SH-SY5Y (cell line): ENCODE data around the gene NEU4.

Experiments
- GATA2 ChIP-seq: IDR thresholded peaks from 2 replicates; pipeline ENCODE4 v1.6.1; 2011; ENCODE audit warnings: mild to moderate bottlenecking, low read depth, low read length
- GATA3 ChIP-seq: IDR thresholded peaks from 2 replicates; pipeline ENCODE4 v1.6.1; 2011; ENCODE audit warnings: low read depth, mild to moderate bottlenecking, low read length, moderate library complexity

Gene NEU4

DNA sequence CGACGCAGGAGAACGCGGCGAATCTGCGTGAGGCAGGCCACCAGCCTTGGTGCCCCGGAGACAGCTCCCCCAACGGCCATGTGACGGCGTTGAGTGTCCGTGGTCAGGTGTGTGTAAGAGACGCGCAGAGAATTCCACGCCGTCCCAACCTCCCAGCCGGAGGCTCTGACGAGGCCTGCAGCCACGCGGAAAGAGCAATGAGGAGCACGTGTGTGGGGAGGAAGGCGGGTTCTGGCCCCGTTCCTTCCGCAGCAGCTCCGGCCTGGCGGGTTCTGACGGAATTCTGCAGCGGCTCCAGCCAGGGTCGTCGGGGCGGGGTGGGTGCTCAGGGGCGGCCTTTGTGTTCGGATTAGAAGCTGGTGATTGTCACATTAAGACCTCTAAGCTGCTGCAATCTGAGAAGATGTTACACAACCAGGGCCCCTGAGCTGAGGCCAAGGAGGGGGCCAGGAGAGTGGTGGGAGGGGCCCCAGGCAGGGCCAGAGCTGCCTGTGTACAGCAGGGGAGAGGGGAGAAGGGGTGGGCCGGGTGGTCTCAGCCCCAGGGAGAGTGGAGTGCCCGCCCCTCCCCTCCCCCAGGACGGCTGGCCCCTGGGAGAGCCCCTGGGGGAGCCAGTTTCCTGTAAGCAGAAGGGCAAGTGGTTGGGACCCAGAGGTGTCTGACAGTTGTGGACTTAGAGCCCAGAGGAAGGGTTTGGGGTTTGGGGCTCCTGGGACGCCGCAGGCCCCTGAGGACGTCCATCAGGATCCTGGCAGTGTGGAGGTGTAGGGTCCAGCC, 37.5 kb upstream of the NEU4 start:
- TF ChIP-seq GATA2, result no peak
- TF ChIP-seq GATA3, result no peak

DNA sequence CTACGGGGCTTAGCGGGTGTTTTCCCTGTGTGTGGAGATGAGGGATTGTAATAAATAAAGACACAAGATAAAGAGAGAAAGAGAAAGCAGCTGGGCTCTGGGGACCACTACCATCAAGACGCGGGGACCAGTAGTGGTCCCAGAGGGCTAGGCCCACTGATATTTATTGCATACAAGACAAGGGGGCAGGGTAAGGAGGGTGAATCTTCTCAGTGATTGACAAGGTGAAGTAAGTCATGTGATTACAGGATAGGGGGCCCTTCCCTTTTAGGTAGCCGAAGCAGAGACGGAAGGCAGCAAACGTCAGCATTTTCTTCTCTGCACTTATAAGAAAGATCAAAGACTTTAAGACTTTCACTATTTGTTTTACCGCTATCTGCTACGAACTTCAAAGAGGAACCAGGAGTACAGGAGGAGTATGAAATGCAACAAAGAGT, 36.9 kb upstream of the NEU4 start:
- TF ChIP-seq GATA2, result no peak
- no peak for TF ChIP-seq GATA3

DNA sequence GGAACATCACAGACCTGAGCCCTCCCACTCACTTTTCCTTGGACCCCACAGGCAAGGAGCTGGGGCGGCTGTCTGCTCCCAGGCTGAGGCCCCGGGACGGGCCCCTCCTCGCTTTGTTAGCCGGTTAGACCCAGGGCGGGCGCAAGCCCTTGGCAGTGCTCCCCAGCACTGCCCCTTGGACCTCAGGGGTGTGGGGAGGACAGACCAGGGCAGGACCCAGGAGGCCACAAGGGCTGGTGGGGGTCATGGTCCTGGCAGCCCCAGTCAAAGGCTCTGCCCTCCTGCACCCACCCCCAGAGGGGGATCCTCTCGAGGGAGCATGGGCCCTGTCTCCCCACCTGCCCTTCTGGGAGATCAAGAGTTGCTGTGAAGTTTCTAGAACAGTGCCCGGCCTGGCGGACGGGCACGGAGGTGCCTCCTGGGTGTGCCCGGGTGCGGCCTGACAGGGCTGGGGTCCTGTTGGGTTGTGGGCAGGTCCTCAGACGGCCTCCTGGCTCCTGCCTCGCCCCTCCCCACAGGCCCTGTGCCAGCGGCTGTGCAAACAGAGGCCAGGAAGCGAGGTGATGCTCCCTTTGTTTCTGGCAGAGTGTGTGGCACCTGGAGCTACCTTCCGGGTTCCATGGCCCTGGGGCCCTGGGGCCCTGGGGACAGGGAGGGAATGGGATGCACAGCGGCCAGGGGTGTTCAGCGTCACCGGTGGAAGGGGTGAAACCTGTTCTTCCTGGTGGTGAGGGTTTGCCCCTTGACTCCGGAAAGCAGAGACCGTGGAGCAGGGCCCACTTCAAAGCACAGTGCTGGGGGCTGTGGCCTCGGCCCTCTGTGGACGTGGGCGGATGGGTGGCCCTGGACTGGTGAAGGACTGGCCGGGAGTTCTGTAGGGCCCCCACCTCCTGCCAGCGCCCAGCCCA, 35.2 kb upstream of the NEU4 start:
- no peak for TF ChIP-seq GATA2
- TF ChIP-seq GATA3, result no peak

DNA sequence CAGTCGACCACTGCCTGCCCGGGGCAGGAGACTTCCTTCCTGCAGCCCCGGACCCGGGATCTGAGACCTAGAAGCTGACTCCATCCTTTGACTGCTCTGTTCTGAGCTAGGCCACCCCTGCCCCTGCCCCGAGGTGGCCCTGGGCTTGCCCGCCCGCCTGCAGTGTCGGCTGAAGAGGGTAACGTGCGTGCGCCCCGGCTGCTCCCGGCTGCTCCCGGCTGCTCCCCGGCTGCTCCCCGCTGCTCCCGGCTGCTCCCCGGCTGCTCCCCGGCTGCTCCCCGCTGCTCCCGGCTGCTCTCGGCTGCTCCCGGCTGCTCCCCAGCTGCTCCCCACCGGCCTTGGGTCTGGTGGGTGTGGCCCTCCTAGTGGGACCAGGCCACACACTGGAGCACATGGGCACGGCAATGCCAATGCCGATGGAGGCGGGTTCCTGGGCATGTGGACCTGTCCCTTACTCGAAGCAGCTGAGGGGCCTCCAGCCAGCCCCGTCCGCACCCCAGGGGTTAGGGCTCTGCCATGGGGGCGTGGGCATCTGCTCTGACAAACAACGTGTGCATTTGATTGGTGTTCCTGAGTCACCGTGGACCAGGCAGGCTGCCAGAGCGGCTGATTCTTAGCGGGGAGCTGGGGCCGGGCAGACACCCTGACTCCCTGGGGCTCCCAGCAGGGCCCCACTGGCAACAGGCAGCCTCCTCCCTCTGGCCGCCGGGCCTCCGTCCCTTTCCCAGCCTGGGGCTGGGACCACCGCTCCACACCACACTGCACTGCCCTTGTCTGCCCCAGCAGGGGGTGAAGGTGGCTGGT, 34.4 kb upstream of the NEU4 start:
- TF ChIP-seq GATA2 (no peak), GATA3 (no peak)

DNA sequence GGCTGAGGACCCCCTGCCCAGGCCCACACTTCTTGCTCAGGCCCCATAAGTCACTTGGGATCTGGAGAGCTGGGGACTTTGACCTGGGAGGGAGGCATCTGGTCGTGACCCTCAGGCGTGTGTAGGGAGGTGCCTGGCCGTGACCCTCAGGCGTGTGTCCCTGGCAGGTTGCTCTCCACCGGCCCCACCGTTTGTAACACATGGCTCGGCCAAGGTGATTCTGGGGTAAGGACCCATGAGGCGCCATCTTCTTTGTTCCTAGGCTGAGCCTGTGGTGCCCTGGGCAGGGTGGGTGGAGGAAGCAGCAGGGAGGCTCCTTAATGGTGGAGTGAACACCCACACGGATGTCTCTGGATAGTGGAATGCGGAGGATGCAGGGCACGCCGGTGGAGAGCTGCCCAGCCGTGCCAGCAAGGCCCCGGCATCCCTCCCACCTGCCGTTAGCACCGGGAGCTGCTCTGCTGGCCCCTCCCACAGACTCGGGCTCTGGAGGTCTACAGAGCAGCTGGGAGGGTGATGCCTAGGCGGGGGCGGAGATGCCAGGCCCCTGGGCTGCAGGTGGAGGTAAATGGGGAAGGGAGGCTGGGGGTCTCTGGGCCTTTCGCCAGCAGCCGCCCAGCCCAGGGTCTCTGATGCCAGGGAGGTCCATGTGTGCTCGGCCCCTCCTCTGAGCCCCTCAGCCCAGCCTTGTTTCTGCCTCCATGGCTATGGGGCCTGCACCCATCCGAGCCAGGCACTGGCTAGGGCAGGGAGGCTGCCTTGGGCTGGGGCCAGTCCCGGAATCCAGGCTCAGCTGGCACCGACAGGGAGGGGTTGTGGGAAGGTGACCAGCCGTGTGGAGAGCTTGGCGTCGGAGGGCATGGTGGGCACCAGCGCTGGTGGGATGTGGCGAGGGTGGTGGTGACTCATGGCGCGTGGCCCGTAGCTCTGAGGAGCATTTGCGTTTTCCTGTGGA, 33.5 kb upstream of the NEU4 start:
- TF ChIP-seq GATA3, result no peak

DNA sequence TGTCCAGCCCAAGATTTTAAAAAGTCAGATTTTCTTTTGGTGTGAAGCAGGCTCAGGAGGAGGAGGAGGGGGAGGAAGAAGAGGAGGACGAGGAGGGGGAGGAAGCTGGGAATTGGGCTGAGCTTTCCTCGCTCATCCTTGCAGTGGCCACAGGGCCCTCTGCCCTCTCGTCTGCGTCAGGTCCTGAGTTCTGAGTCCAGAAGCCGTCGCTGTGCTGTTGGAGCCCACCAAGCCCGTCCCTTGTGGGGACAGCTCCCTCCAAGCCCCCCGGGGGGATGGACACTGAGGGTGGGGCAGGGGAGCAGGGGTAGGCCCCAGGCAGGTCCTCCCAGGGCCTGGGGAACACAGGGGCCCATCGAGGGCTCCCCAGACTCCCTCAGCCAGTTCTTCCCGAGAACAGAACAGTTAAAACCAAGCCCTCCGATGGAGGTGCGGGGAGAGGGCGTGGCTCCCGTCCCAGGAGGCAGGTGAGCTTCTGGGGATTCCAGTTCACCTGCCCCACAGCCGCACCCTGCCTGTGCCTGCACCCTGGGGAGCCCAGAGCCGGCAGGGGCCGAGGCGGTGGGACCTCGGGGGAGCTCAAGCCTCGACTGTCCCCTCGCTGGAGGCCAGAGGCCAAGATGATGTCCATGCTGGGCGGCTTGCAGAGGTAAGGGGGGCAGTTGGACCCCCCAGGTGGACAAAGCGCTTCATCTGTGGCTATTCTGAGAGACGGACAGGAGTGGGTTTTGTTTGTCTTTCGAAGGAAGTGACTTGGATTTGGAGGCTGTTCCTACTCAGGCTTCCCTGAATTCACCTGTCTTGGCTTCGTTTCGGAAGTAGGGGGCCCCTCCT, 32.4 kb upstream of the NEU4 start, which contains the start of gene GAL3ST2:
GAL3ST2 (plus strand) TSS at position 487 of the 834 bp plus-strand sequence; CDS start at position 621, 134 bp downstream.
- TF ChIP-seq GATA2 (no peak), GATA3 (no peak)

DNA sequence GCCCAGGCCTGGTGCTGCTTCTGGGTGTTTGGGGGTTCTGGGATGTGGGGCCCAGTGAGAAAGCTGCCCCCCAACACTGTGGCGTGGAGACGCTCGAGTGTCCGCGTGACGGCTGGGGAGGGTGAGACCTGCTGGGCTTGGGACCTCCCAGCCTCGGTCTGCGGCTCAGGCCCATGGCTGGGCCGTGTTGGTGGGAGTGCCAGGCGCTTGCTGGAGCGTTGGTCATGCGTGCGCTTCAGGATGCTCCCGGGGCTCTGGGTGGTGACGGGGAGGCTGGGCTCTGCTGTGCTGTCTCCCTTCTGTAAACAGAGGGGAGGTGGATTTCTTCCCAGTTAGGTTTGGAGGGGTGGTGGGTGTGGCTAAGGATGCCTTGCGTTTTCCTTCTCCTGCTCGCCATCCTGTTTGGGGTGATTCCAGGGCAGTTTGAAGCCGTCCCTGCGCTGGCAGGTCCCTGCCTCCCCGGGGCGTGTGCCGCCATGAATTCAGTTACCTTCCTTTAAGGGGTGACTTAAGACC, 31.8 kb upstream of the NEU4 start:
- no peak for TF ChIP-seq GATA2
- no peak for TF ChIP-seq GATA3

DNA sequence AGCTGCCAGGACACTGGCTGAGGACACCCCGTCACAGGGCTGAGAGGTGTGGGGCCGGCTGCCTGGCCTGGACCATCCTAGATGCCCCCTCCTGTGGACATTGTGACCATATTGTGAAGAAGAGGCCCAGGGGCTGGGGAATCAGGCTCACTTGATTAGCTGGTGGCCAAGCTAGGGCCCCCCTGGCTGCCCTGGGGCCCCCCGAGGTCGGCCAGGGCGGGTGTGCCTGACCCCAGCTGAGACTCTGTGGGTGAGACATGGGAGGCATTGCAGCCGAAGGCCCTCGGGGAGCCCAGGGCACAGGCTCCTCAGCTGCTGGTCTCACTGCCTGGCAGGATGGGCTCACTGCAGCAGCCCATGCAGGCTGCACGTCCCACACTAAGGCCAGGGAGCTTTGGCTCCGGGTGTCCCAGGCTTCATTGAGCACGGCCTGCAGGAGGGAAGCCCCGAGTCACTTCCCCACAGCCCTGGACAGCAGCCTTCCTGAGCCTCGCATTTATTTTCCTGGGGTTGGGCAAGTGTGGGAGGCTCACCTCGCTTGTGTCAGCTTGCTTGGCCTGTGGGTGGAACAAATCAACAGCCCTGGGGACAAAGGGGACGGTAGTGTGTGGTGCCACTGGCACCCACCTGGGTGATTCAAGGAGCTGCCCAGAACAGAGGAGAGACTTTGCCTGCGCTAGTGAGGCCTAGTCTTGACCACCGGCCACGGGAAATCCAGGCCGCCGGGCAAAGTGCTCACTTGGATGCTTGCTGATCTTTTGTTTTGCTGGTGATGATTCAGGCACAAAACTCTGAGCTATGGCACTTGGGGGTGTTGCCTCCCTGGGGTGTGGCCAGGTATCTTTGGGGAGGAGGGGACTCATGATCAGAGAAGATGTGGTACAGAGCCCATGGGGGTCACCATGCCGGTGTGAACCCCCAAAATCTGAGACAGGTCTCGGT, 31.0 kb upstream of the NEU4 start:
- TF ChIP-seq GATA3, result no peak
- no peak for TF ChIP-seq GATA2

DNA sequence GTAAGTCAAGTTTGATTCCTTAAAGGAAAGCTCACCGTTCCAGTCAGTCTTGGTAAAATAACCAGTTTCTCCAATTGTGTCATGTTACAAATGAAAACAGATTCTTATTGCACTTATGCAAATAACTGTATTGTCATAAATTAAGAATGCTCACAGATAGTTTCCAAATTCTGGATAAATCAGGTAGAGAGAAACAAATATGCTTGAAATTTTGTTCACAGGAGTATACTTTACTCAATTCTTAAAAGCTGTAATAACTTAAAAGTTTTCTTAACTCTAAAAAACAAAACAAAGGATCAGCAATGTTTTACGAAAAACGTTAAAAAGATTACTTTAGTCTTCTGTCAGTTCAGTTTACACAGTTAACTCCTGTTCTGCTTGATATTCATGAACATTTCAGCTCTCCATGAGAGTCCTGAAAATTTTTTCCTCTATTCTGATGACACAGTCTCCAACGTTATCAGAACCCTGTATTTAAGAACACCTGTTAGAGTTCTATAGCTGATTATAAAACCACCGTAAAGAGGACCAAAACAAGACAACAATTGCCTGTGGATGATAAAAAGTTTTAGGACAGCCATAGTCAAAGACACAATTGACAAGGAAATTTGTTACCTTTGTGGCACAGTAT, 27.9 kb upstream of the NEU4 start:
- TF ChIP-seq GATA3, result no peak
- TF ChIP-seq GATA2, result no peak

DNA sequence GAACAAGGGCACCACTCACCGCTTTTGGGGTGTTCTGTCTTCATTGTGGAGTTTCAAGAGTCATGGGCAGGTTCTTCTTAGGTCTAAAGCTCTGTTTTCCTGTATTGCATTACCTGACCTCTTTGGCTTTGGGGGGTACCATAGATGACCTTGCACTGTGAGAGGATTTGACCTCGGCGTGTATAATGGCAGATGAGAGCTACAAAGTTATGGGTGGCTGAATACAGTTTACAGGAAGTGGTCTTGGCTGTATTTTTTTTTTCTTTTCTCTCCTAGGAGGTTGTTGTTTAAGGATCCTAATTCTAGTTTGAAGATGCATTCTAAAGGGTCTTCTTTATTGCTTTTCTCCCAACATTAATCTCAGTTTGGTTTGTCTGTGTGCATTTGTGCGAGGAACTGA, 20.9 kb upstream of the NEU4 start:
- TF ChIP-seq GATA2 (no peak), GATA3 (no peak)
